ENCODE measurements around the gene CDH23. TPM values are rescaled to one million over a fixed set of nuclear protein-coding genes. Genes with fewer than 3 reads are reported as not detected.

The CDH23 gene
- total RNA-seq, 3 donors from 2014 or later, result 1.8 to 3.6 (median 3.0) TPM

DNA sequence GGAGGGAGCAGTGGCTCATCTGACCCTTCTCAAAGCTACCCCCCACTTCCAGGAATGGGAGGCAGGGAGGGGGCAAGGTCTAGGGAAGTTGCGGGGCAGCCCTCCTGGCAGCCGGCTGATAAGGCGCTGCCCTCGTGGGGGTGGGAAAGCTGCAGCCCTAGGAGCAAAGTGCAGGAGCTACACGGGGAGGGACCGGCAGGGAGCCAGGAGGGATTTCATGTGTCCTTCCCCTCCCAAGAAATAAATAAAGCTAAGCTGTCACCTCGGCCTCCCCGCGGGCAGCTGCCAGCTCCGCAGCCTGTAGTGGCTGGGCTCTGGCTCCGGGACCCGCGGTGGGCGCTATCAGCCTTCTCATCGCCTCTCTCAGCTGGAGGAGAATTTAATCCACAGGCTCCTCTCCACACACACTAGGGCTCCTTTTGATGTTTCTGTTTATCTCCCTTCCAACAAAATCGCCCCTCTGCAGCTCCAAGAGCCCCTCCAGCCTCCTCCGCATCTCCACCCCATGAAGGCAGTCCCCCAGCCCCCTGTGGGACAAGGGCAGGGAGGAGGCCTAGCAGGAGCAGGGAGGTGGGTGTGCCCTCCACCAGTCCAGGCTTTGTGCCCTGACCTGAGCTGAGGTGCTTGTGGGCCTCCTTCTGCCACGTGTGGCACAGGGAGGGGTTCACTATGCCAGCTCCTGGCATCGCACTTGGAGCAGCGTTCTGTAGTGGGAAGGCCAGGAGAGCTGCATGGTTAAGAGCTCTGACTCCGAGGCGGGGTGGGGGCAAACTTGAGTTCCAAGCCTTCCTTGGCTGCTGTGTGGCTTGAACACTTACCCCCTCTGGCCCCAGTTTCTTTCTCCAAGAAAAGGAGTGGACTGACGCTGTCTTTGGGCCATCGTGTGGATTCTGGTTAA, 242.4 kb downstream of the CDH23 start:
- Histone ChIP-seq H3K9me3 (no peaks in the 10 kb centered on the region), H3K36me3 (ENCODE audit: low read depth) (no peaks in the 10 kb centered on the region), H3K4me3 (no peak overlapping the region), H3K4me1 (ENCODE audit: low read depth) (peaks cover 19% of the 10 kb centered on the region)
- intact Hi-C loops (cut with DNase I, micrococcal nuclease), result no loop called here
- DNase-seq, result peak; percentile 88 to 93 (median 91)
- TF ChIP-seq, protein P1, sequence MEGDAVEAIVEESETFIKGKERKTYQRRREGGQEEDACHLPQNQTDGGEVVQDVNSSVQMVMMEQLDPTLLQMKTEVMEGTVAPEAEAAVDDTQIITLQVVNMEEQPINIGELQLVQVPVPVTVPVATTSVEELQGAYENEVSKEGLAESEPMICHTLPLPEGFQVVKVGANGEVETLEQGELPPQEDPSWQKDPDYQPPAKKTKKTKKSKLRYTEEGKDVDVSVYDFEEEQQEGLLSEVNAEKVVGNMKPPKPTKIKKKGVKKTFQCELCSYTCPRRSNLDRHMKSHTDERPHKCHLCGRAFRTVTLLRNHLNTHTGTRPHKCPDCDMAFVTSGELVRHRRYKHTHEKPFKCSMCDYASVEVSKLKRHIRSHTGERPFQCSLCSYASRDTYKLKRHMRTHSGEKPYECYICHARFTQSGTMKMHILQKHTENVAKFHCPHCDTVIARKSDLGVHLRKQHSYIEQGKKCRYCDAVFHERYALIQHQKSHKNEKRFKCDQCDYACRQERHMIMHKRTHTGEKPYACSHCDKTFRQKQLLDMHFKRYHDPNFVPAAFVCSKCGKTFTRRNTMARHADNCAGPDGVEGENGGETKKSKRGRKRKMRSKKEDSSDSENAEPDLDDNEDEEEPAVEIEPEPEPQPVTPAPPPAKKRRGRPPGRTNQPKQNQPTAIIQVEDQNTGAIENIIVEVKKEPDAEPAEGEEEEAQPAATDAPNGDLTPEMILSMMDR (IDR thresholded peaks at IDR 0.05), result no peak
- peak; percentile 85 for ATAC-seq

DNA sequence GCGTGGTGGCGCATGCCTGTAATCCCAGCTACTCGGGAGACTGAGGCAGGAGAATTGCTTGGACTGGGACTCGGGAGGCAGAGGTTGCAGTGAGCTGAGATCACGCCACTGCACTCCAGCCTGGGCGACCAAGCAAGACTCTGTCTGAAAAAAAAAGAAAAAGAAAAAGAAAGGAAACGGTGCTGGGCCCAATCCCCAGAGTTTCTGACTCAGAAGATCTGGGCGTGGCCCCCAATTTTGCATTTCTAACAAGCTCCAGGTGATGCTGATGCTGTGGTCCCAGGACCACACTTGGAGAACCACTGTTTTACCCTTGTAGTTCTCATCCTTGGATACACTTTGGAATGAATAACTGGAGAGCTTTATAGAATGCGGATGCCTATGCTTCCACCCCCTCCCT, 243.9 kb downstream of the CDH23 start:
- TF ChIP-seq, protein P1 (IDR thresholded peaks at IDR 0.05), result no peak
- Histone ChIP-seq H3K4me3 (no peak overlapping the region), H3K36me3 (ENCODE audit: low read depth) (no peaks in the 10 kb centered on the region), H3K9me3 (no peaks in the 10 kb centered on the region), H3K4me1 (ENCODE audit: low read depth) (peaks cover 19% of the 10 kb centered on the region)
- ATAC-seq (no peak), DNase-seq (no peak)
- intact Hi-C loops (cut with DNase I, micrococcal nuclease), result no loop called here

DNA sequence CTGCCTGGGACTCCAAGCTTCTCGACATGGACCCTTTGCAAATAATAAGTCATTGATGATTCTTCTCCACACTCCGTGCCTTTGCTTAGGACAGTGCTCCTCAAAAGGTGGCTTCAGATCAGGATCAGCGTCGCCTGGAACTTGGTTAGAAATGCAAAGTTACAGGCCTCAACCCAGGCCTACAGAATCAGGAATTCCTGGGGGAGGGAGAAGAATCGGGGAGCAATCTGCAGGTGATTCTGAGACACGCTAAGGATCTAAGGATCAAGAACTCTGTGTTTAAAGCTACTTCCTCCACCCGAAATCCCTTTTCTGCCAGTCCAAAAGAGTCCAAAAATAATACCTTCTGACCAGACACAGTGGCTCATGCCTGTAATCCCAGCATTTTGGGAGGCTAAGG, 244.7 kb downstream of the CDH23 start:
- no peak for DNase-seq
- TF ChIP-seq, protein P1 (IDR thresholded peaks at IDR 0.05), result no peak
- Histone ChIP-seq H3K36me3 (ENCODE audit: low read depth) (no peaks in the 10 kb centered on the region), H3K4me3 (no peak overlapping the region), H3K9me3 (no peaks in the 10 kb centered on the region), H3K4me1 (ENCODE audit: low read depth) (peaks cover 16% of the 10 kb centered on the region)
- intact Hi-C loops (cut with DNase I, micrococcal nuclease), result no loop called here
- ATAC-seq, result no peak

DNA sequence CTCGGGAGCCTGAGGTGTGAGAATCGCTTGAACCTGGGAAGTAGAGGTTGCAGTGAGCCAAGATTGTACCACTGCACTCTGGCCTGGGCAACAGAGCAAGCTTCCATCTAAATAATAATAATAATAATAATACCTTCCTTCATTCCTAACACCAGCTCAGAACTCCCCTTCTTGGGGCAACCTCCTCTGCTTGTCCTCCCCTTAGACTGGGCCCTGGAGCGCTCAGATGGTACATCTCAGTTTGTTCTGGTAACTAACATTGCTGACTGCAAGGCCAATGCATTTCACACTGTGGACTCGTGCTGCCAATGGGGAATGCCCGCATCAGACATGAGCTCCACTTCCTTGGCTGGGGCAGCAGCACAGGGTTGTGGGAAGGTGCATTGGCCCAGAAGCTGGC, 245.3 kb downstream of the CDH23 start:
- H3K4me3 ChIP-seq, result no peak overlapping the region
- no peak for ATAC-seq
- no peaks in the 10 kb centered on the region for H3K36me3 ChIP-seq (ENCODE audit: low read depth)
- TF ChIP-seq, protein P1 (IDR thresholded peaks at IDR 0.05), result no peak
- no peaks in the 10 kb centered on the region for H3K9me3 ChIP-seq
- intact Hi-C loops (cut with DNase I, micrococcal nuclease), result no loop called here
- DNase-seq, result no peak
- peaks cover 16% of the 10 kb centered on the region for H3K4me1 ChIP-seq (ENCODE audit: low read depth)

DNA sequence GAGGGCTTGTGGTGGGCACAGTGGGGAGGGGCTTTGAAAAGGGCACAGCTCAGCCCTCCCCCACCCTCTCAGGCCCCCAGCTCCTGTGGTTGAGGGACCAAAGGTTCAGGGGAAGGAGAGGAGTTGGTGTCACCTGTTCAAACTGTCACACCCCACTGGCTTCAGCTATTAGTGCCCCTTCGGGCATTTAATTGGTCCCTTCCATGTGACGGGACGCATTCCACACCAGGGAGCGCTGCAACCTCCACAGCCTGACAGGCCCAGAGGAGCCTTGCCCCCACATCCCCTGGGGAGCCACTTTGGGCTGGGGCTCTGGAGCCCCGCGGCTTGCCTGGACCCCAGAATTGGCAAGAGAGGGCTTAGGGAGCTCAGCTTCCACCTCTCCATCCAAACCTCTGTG, 247.2 kb downstream of the CDH23 start:
- intact Hi-C loops (cut with DNase I, micrococcal nuclease), result no loop called here
- ATAC-seq (no peak), DNase-seq (no peak)
- no peaks in the 10 kb centered on the region for H3K36me3 ChIP-seq (ENCODE audit: low read depth)
- H3K9me3 ChIP-seq, result no peaks in the 10 kb centered on the region
- no peak overlapping the region for H3K4me3 ChIP-seq
- H3K4me1 ChIP-seq (ENCODE audit: low read depth), result peaks cover 11% of the 10 kb centered on the region
- TF ChIP-seq, protein P1 (IDR thresholded peaks at IDR 0.05), result no peak
